HepG2 (cell line): ENCODE data around the gene KIF15. TPM values are rescaled to one million over a fixed set of nuclear protein-coding genes. Genes with fewer than 3 reads are reported as not detected.

ENCODE experiments used
- AKNA ChIP-seq: sonication (generic); formaldehyde crosslinking; IDR thresholded peaks from 2 replicates; pipeline ENCODE4 v1.4.0; 2020; ENCODE audit warnings: missing genetic modification reagents, borderline replicate concordance
- ARID5B ChIP-seq: IDR thresholded peaks from 2 replicates; pipeline ENCODE4 v1.4.0; 2020; ENCODE audit warnings: mild to moderate bottlenecking, missing genetic modification reagents
- CBX5 ChIP-seq: sonication (generic); formaldehyde crosslinking; IDR thresholded peaks from 2 replicates; pipeline ENCODE4 v1.4.0; 2020; ENCODE audit warnings: missing genetic modification reagents, borderline replicate concordance
- ETV5 ChIP-seq: IDR thresholded peaks from 2 replicates; pipeline ENCODE4 v1.6.1; 2018; ENCODE audit warnings: missing biosample characterization, missing genetic modification reagents, inconsistent platforms, borderline replicate concordance
- FOSL2 ChIP-seq: sonication (generic); formaldehyde crosslinking; IDR thresholded peaks from 2 replicates; pipeline ENCODE4 v1.4.0; 2020; ENCODE audit warnings: missing genetic modification reagents
- GABPA ChIP-seq, 2 experiments: IDR thresholded peaks; 2 replicates each; pipeline ENCODE4 v1.6.1; 2011 to 2016; ENCODE audit warnings: low read depth in 2 of 2, low read length in 1 of 2, missing biosample characterization in 1 of 2, missing genetic modification characterization in 1 of 2
- HDAC1 ChIP-seq: sonication (generic); formaldehyde crosslinking; IDR thresholded peaks from 2 replicates; pipeline ENCODE4 v1.5.1; 2020; ENCODE audit warnings: mild to moderate bottlenecking, missing genetic modification reagents
- HIC2 ChIP-seq: sonication (generic); formaldehyde crosslinking; IDR thresholded peaks from 2 replicates; pipeline ENCODE4 v1.9.0; 2022; ENCODE audit warnings: low read depth, missing genetic modification reagents
- KDM2A ChIP-seq: sonication (generic); formaldehyde crosslinking; IDR thresholded peaks from 2 replicates; pipeline ENCODE4 v1.4.0; 2020; ENCODE audit warnings: low read depth, missing genetic modification reagents, borderline replicate concordance
- KLF11 ChIP-seq: IDR thresholded peaks from 2 replicates; pipeline ENCODE4 v1.6.1; 2016; ENCODE audit warnings: missing compliant biosample characterization
- MXD3 ChIP-seq: IDR thresholded peaks from 2 replicates; pipeline ENCODE4 v1.6.1; 2016; ENCODE audit warnings: mild to moderate bottlenecking, missing biosample characterization, missing genetic modification reagents
- SETDB1 ChIP-seq: sonication (generic); formaldehyde crosslinking; IDR thresholded peaks from 2 replicates; pipeline ENCODE4 v1.5.1; 2020; ENCODE audit warnings: missing genetic modification reagents, mild to moderate bottlenecking, borderline replicate concordance
- SSRP1 ChIP-seq: IDR thresholded peaks from 2 replicates; pipeline ENCODE4 v1.6.1; 2016; ENCODE audit warnings: control low read depth
- TRIM24 ChIP-seq: sonication (generic); formaldehyde crosslinking; IDR thresholded peaks from 2 replicates; pipeline ENCODE4 v1.8.0; 2022; ENCODE audit warnings: mild to moderate bottlenecking, missing genetic modification reagents
- ZNF20 ChIP-seq: sonication (generic); formaldehyde crosslinking; IDR thresholded peaks from 2 replicates; pipeline ENCODE4 v1.4.0; 2020; ENCODE audit warnings: mild to moderate bottlenecking, moderate library complexity, missing genetic modification reagents
- ZNF263 ChIP-seq: sonication (generic); formaldehyde crosslinking; IDR thresholded peaks from 2 replicates; pipeline ENCODE4 v1.4.0; 2020; ENCODE audit warnings: missing genetic modification reagents
- ZNF710 ChIP-seq: sonication (generic); formaldehyde crosslinking; IDR thresholded peaks from 2 replicates; pipeline ENCODE4 v1.5.0; 2020; ENCODE audit warnings: mild to moderate bottlenecking, missing genetic modification reagents, borderline replicate concordance
- polyA plus RNA-seq, 8 experiments: library from polyadenylated mRNA; depleted of rRNA in 3 of 8; stranded (reverse) in 7 of 8; unstranded in 1 of 8; fragments of >200 nt; fragmentation: Illumina TruSeq in 4 of 8; extraction: Trizol in 4 of 8; gene quantifications; 2 replicates each; pipeline versions ENCODE4 v1.2.1 to v1.2.3, GENCODE V29; 2011 to 2016; ENCODE audit warnings: low read depth in 4 of 8, missing spikeins in 1 of 8, mixed read lengths in 1 of 8; ENCODE audit not compliant: insufficient read depth in 1 of 8
- total RNA-seq, 5 experiments: library from RNA; depleted of rRNA; stranded (reverse); fragments of >200 nt; fragmentation: Illumina TruSeq; extraction: Trizol; gene quantifications; 2 replicates each; pipeline ENCODE4 v1.2.3, GENCODE V29; 2016; ENCODE audit warnings: low read depth in 1 of 5

Gene KIF15
- total and polyA plus RNA-seq, 2 of the 13 experiments (the other 11 are each of a cell fraction or from before 2014, with no cell fraction given): 4.8 to 33.8 TPM

- TF ChIP-seq HDAC1 (no peak), CBX5 (CRISPR knock-in tag) (no peak), SSRP1 (CRISPR knock-in tag) (no peak), GABPA (IDR thresholded peaks at IDR 0.05; ENCODE audit: low read depth, low read length) (no peak), GABPA (CRISPR knock-in tag; IDR thresholded peaks at IDR 0.05; ENCODE audit: low read depth) (peak; percentile 41; the same call in 1 of the 2 replicates), AKNA (CRISPR knock-in tag) (no peak), ZNF263 (CRISPR knock-in tag) (peak; percentile 82; the same call in 1 of the 2 replicates), ZNF710 (peak; percentile 85; the same call in 1 of the 2 replicates), KDM2A (CRISPR knock-in tag) (no peak), SETDB1 (CRISPR knock-in tag) (no peak), KLF11 (CRISPR knock-in tag) (no peak), FOSL2 (CRISPR knock-in tag) (peak; percentile 28; the same call in 1 of the 2 replicates), TRIM24 (CRISPR knock-in tag) (no peak), HIC2 (CRISPR knock-in tag) (no peak), ZNF20 (no peak), MXD3 (no peak), ARID5B (peak; percentile 44; the same call in 1 of the 2 replicates), ETV5 (CRISPR knock-in tag) (peak; percentile 69; the same call in 1 of the 2 replicates)
Measured at GRCh38 chr3:44893097-44893496, 131.5 kb downstream of the KIF15 start (continued).
